ENCODE results near the gene COL1A1. TPM values are rescaled to one million over a fixed set of nuclear protein-coding genes. Genes with fewer than 3 reads are reported as not detected.

Gene COL1A1
- total and polyA plus RNA-seq, 2 of the 13 experiments (the other 11 are each of a cell fraction or from before 2014, with no cell fraction given): 0.05 TPM; not detected in 1

GRCh38 chr17:50219939-50220465, 18.6 kb upstream of the COL1A1 start (continued):
- no peak for TF ChIP-seq TAF15 (IDR thresholded peaks at IDR 0.05; ENCODE audit: low read depth, low read length, poor library complexity, severe bottlenecking)
- TF ChIP-seq, protein P1, sequence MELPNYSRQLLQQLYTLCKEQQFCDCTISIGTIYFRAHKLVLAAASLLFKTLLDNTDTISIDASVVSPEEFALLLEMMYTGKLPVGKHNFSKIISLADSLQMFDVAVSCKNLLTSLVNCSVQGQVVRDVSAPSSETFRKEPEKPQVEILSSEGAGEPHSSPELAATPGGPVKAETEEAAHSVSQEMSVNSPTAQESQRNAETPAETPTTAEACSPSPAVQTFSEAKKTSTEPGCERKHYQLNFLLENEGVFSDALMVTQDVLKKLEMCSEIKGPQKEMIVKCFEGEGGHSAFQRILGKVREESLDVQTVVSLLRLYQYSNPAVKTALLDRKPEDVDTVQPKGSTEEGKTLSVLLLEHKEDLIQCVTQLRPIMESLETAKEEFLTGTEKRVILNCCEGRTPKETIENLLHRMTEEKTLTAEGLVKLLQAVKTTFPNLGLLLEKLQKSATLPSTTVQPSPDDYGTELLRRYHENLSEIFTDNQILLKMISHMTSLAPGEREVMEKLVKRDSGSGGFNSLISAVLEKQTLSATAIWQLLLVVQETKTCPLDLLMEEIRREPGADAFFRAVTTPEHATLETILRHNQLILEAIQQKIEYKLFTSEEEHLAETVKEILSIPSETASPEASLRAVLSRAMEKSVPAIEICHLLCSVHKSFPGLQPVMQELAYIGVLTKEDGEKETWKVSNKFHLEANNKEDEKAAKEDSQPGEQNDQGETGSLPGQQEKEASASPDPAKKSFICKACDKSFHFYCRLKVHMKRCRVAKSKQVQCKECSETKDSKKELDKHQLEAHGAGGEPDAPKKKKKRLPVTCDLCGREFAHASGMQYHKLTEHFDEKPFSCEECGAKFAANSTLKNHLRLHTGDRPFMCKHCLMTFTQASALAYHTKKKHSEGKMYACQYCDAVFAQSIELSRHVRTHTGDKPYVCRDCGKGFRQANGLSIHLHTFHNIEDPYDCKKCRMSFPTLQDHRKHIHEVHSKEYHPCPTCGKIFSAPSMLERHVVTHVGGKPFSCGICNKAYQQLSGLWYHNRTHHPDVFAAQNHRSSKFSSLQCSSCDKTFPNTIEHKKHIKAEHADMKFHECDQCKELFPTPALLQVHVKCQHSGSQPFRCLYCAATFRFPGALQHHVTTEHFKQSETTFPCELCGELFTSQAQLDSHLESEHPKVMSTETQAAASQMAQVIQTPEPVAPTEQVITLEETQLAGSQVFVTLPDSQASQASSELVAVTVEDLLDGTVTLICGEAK (IDR thresholded peaks at IDR 0.05): no peak
- TF ChIP-seq, protein P1 (CRISPR knock-in tag; IDR thresholded peaks at IDR 0.05): no peak
- TF ChIP-seq ARNTL (CRISPR knock-in tag; IDR thresholded peaks at IDR 0.05): no peak
- 0 out of 2 replicates have a peak, but pooled peaks have one; percentile 12 for TF ChIP-seq RARA (CRISPR knock-in tag; IDR thresholded peaks at IDR 0.05)
- TF ChIP-seq ZNF292 (CRISPR knock-in tag; IDR thresholded peaks at IDR 0.05; ENCODE audit: borderline replicate concordance, low read depth): peak; percentile 98
- 0 out of 2 replicates have a peak, but pooled peaks have one; percentile 36 for TF ChIP-seq CHD4 (IDR thresholded peaks at IDR 0.05; ENCODE audit: borderline replicate concordance, low read length)
- peak; percentile 46; the same call in 1 of the 2 replicates for TF ChIP-seq IKZF5 (CRISPR knock-in tag; IDR thresholded peaks at IDR 0.05)
- no peak for TF ChIP-seq NKX3-1 (CRISPR knock-in tag; IDR thresholded peaks at IDR 0.05)
- TF ChIP-seq STAG1 (CRISPR knock-in tag; IDR thresholded peaks at IDR 0.05): no peak
- no peak for TF ChIP-seq SMARCE1 (IDR thresholded peaks at IDR 0.05; ENCODE audit: borderline replicate concordance)
- 0 out of 2 replicates have a peak, but pooled peaks have one; percentile 48 for TF ChIP-seq RXRA (CRISPR knock-in tag; IDR thresholded peaks at IDR 0.05)
- no peak for TF ChIP-seq NFIB (CRISPR knock-in tag; IDR thresholded peaks at IDR 0.05; ENCODE audit: borderline replicate concordance)
- peak; percentile 48; the same call in 1 of the 2 replicates for TF ChIP-seq ATF3 (CRISPR knock-in tag; IDR thresholded peaks at IDR 0.05)
- TF ChIP-seq ATM (IDR thresholded peaks at IDR 0.05; ENCODE audit: borderline replicate concordance): no peak
- no peak for TF ChIP-seq SIX1 (CRISPR knock-in tag; IDR thresholded peaks at IDR 0.05; ENCODE audit: borderline replicate concordance)
- peak; percentile 64; the same call in 1 of the 2 replicates for TF ChIP-seq CEBPB (IDR thresholded peaks at IDR 0.05; ENCODE audit: borderline replicate concordance, low read depth, low read length)
- no peak for TF ChIP-seq DPF2 (CRISPR knock-in tag; IDR thresholded peaks at IDR 0.05; ENCODE audit: borderline replicate concordance, low read depth)
- peak; percentile 21 for TF ChIP-seq YY1 (IDR thresholded peaks at IDR 0.05; ENCODE audit: insufficient read depth, insufficient replicate concordance, low read depth, low read length)
